HL-60 (cell line): ENCODE measurements around the gene RBP2.

Experiments
- GABPA ChIP-seq: IDR thresholded peaks from 2 replicates; pipeline ENCODE4 v1.6.1; 2012; ENCODE audit warnings: low read depth
- POLR2AphosphoS5 ChIP-seq: IDR thresholded peaks from 2 replicates; pipeline ENCODE4 v1.6.1; 2012; ENCODE audit warnings: low read depth
- REST ChIP-seq: IDR thresholded peaks from 2 replicates; pipeline ENCODE4 v1.6.1; 2012; ENCODE audit warnings: low read depth; ENCODE audit not compliant: insufficient replicate concordance
- SPI1 ChIP-seq: IDR thresholded peaks from 2 replicates; pipeline ENCODE4 v1.6.1; 2012; ENCODE audit warnings: low read depth, mild to moderate bottlenecking, borderline replicate concordance
- TF ChIP-seq, protein P1 (sequence below): IDR thresholded peaks from one replicate; pipeline ENCODE4 v1.5.1; 2011; ENCODE audit warnings: low read length, control low read depth, inconsistent platforms; ENCODE audit not compliant: insufficient read depth

DNA sequence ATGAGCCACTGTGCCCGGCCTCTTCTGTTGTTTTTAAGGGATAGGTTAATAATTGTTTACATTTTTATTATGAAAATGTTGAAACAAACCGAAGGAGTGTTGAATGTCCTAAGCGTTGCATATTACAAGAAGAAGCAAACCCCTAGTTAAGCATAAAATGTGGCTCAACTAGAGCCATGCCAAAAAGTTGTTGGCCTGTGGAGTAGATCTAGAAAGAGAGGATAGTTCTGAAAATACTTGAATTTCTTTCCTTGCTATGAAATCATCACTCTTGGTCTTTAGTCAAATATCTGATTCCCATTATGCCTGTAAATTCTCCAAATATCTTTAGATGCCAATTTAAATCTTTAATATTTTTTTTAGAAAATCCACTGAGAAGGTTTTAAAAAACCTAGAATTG, 12.8 kb downstream of the RBP2 start:
- no peak for TF ChIP-seq POLR2AphosphoS5
- TF ChIP-seq GABPA, result no peak
- TF ChIP-seq, protein P1, sequence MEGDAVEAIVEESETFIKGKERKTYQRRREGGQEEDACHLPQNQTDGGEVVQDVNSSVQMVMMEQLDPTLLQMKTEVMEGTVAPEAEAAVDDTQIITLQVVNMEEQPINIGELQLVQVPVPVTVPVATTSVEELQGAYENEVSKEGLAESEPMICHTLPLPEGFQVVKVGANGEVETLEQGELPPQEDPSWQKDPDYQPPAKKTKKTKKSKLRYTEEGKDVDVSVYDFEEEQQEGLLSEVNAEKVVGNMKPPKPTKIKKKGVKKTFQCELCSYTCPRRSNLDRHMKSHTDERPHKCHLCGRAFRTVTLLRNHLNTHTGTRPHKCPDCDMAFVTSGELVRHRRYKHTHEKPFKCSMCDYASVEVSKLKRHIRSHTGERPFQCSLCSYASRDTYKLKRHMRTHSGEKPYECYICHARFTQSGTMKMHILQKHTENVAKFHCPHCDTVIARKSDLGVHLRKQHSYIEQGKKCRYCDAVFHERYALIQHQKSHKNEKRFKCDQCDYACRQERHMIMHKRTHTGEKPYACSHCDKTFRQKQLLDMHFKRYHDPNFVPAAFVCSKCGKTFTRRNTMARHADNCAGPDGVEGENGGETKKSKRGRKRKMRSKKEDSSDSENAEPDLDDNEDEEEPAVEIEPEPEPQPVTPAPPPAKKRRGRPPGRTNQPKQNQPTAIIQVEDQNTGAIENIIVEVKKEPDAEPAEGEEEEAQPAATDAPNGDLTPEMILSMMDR, result no peak
- TF ChIP-seq REST, result no peak
- no peak for TF ChIP-seq SPI1
